ENCODE results near the gene ARHGAP4. TPM values are rescaled to one million over a fixed set of nuclear protein-coding genes. Genes with fewer than 3 reads are reported as not detected.
A peak's percentile ranks its signal among the peaks of the same experiment; 100 is the strongest.

Gene ARHGAP4
- total RNA-seq, 4 donors from 2014 or later: 2.6 to 10.7 (median 4.4) TPM

GRCh38 chrX:153947009-153947769 is 21.1 kb upstream of the ARHGAP4 start:
- Histone ChIP-seq H3K36me3 (peaks cover 0 to 39% of the 10 kb centered on the region in 2 donors), H3K27ac (peak overlapping the region; percentile 8 to 58 (median 38)), H3K9me3 (no peaks in the 10 kb centered on the region), H3K27me3 (no peaks in the 10 kb centered on the region), H3K4me3 (no peak overlapping the region), H3K4me1 (no peaks in the 10 kb centered on the region)
- ATAC-seq: peak; percentile 74 to 76
- in situ Hi-C loops (cut with MboI; ENCODE audit: low sequenced_read_pairs in 4 of 4): loop anchor here in 1 of 4 donors (25.0 kb wide), 1 partner anchor 160 kb away; the partner anchor contains the start of genes IDH3G, SRPK3 and SSR4
- peak in 4 of 5 experiments; percentile 58 to 82 (median 66) for TF ChIP-seq CTCF (IDR thresholded peaks at IDR 0.05 in 4 of 5, conservative IDR thresholded peaks at IDR 0.05 in 1 of 5)
- TF ChIP-seq POLR2A (IDR thresholded peaks at IDR 0.05): no peak
- intact Hi-C loops (cut with DNase I; ENCODE audit: low total_unique reads): no loop called here
- peak; percentile 30 to 51 for DNase-seq

GRCh38 chrX:153945956-153946943 is 20.2 kb upstream of the ARHGAP4 start:
- intact Hi-C loops (cut with DNase I; ENCODE audit: low total_unique reads) (no loop called here), in situ Hi-C loops (cut with MboI; ENCODE audit: low sequenced_read_pairs in 4 of 4) (loop anchor here in 1 of 4 donors (25.0 kb wide), 1 partner anchor 159 kb away; the partner anchor contains the start of genes IDH3G, SRPK3 and SSR4)
- H3K27ac ChIP-seq: no peak overlapping the region
- peaks cover 0 to 29% of the 10 kb centered on the region in 2 donors for H3K36me3 ChIP-seq
- H3K27me3 ChIP-seq: no peaks in the 10 kb centered on the region
- DNase-seq: no peak
- no peaks in the 10 kb centered on the region for H3K4me1 ChIP-seq
- no peak for ATAC-seq
- no peaks in the 10 kb centered on the region for H3K9me3 ChIP-seq
- no peak overlapping the region for H3K4me3 ChIP-seq
- TF ChIP-seq POLR2A (IDR thresholded peaks at IDR 0.05) (no peak), CTCF (IDR thresholded peaks at IDR 0.05 in 4 of 5, conservative IDR thresholded peaks at IDR 0.05 in 1 of 5) (no peak)

- ATAC-seq: no peak
- H3K27ac ChIP-seq: peak overlapping the region in 1 of 4 donors; percentile 41
- no peaks in the 10 kb centered on the region for H3K27me3 ChIP-seq
- H3K36me3 ChIP-seq: peaks cover 0 to 15% of the 10 kb centered on the region in 2 donors
- H3K4me3 ChIP-seq: peak overlapping the region in 1 of 4 donors; percentile 38
- intact Hi-C loops (cut with DNase I; ENCODE audit: low total_unique reads): no loop called here
- DNase-seq: no peak
- in situ Hi-C loops (cut with MboI; ENCODE audit: low sequenced_read_pairs in 4 of 4): loop anchor here in 1 of 4 donors (25.0 kb wide), 1 partner anchor 157 kb away; the partner anchor contains the start of genes IDH3G, SRPK3 and SSR4
- H3K9me3 ChIP-seq: no peaks in the 10 kb centered on the region
- TF ChIP-seq CTCF (IDR thresholded peaks at IDR 0.05 in 4 of 5, conservative IDR thresholded peaks at IDR 0.05 in 1 of 5): no peak
- TF ChIP-seq POLR2A (IDR thresholded peaks at IDR 0.05): no peak
- no peaks in the 10 kb centered on the region for H3K4me1 ChIP-seq
These were observed 18.7 kb upstream of the ARHGAP4 start for GRCh38 chrX:153944800-153945150.

GRCh38 chrX:153944140-153944799 is 18.2 kb upstream of the ARHGAP4 start, which contains the start of gene RENBP:
Gene RENBP (minus strand): TSS chrX:153944643. CDS start chrX:153944610, 33 bp downstream.
- H3K36me3 ChIP-seq: peaks cover 0 to 9% of the 10 kb centered on the region in 2 donors
- ATAC-seq (peak in 1 of 2 donors; percentile 21), DNase-seq (peak in 1 of 2 donors; percentile 34)
- H3K9me3 ChIP-seq: no peaks in the 10 kb centered on the region
- no peaks in the 10 kb centered on the region for H3K4me1 ChIP-seq
- in situ Hi-C loops (cut with MboI; ENCODE audit: low sequenced_read_pairs in 4 of 4) (loop anchor here in 1 of 4 donors (25.0 kb wide), 1 partner anchor 157 kb away; the partner anchor contains the start of genes IDH3G, SRPK3 and SSR4), intact Hi-C loops (cut with DNase I; ENCODE audit: low total_unique reads) (no loop called here)
- peak within 1 kb of the TSS in 1 of 4 donors; percentile 41 for H3K27ac ChIP-seq
- H3K4me3 ChIP-seq: peak within 1 kb of the TSS in 3 of 4 donors; percentile 5 to 38 (median 33)
- H3K27me3 ChIP-seq: no peaks in the 10 kb centered on the region
- TF ChIP-seq POLR2A (IDR thresholded peaks at IDR 0.05) (no peak), CTCF (IDR thresholded peaks at IDR 0.05 in 4 of 5, conservative IDR thresholded peaks at IDR 0.05 in 1 of 5) (no peak)
